ENCODE results near the gene SDHAF1. TPM values are rescaled to one million over a fixed set of nuclear protein-coding genes. Genes with fewer than 3 reads are reported as not detected.

The SDHAF1 gene
- total RNA-seq, 1 donor from 2014 or later: 4.6 TPM

DNA sequence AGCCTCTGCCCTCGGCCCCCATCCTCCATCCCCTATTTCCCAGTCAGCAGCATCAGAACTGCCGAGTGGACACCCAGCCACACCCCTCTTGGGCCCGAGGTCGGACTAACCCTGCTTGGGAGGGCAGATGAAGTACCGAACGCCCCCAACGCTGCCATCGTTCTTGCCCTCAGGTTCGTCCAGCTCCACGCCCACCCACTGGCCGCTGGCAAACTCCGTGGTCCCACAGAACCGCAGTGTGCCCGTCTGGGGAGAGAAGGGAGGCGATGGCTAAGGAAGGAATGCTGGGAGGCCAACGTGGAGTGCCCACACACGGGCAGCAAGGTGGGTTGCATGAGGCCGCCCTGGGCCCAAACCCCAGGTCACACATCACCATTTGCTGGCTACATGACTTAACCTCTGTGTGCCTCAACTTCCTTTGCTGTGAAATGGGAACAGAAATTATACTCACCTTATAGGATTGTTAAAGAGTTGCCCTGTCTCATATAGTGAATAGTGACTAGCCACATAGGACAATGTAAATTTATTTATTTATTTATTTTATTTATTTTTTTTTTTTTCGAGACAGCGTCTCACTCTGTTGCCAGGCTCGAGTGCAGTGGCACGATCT lies 24.2 kb downstream of the SDHAF1 start:
- no peak for TF ChIP-seq EZH2 (IDR thresholded peaks at IDR 0.05)
- TF ChIP-seq EZH2phosphoT487 (IDR thresholded peaks at IDR 0.05): no peak
- TF ChIP-seq, protein P1, sequence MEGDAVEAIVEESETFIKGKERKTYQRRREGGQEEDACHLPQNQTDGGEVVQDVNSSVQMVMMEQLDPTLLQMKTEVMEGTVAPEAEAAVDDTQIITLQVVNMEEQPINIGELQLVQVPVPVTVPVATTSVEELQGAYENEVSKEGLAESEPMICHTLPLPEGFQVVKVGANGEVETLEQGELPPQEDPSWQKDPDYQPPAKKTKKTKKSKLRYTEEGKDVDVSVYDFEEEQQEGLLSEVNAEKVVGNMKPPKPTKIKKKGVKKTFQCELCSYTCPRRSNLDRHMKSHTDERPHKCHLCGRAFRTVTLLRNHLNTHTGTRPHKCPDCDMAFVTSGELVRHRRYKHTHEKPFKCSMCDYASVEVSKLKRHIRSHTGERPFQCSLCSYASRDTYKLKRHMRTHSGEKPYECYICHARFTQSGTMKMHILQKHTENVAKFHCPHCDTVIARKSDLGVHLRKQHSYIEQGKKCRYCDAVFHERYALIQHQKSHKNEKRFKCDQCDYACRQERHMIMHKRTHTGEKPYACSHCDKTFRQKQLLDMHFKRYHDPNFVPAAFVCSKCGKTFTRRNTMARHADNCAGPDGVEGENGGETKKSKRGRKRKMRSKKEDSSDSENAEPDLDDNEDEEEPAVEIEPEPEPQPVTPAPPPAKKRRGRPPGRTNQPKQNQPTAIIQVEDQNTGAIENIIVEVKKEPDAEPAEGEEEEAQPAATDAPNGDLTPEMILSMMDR (IDR thresholded peaks at IDR 0.05): no peak
- DNase-seq (ENCODE audit: low spot score): no peak
- Histone ChIP-seq H2AFZ (replicated peaks) (no peak overlapping the region), H3K4me2 (no peak overlapping the region), H3K4me1 (no peaks in the 10 kb centered on the region), H3K4me3 (no peak overlapping the region), H4K20me1 (ENCODE audit: low read depth) (no peaks in the 10 kb centered on the region), H3F3A (ENCODE audit: low read depth) (peaks cover 5% of the 10 kb centered on the region), H3K9me3 (ENCODE audit: low read depth) (no peaks in the 10 kb centered on the region), H3K27ac (no peak overlapping the region), H3K79me2 (ENCODE audit: low read depth) (no peaks in the 10 kb centered on the region), H3K36me3 (no peaks in the 10 kb centered on the region), H3K27me3 (no peaks in the 10 kb centered on the region), H3K9ac (no peak overlapping the region)
- H3K9me3 Mint-ChIP-seq: no peaks in the 10 kb centered on the region
- no peak overlapping the region for H3K27ac Mint-ChIP-seq
- peaks cover 17% of the 10 kb centered on the region for H3K4me1 Mint-ChIP-seq
- H3K4me3 Mint-ChIP-seq: no peak overlapping the region
- H3K36me3 Mint-ChIP-seq: peaks cover 15% of the 10 kb centered on the region
- H3K27me3 Mint-ChIP-seq (ENCODE audit: insufficient read depth, low read depth): peaks cover 8% of the 10 kb centered on the region

DNA sequence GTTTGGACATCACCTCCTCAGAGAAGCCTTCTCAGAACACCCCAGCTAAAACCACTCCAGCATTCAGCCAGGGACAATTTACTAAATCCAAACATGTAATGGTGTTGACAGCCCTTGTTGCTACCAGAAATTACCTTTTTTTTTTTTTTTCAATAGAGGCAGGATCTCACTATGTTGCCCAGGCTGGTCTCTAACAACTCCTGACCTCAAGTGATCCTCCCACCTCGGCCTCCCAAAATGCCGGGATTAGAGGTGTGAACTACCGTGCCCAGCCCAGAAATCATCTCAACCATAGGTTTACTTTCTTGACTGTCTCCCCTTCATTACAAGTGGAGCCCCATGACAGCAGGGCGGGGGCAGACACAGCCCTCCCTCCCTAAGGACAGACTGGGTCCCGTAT lies 28.4 kb downstream of the SDHAF1 start:
- H3K4me1 Mint-ChIP-seq: no peaks in the 10 kb centered on the region
- Histone ChIP-seq H3K4me3 (no peak overlapping the region), H3K36me3 (no peaks in the 10 kb centered on the region), H3K4me1 (no peaks in the 10 kb centered on the region), H3K79me2 (ENCODE audit: low read depth) (no peaks in the 10 kb centered on the region), H3F3A (ENCODE audit: low read depth) (no peaks in the 10 kb centered on the region), H4K20me1 (ENCODE audit: low read depth) (peaks cover 1% of the 10 kb centered on the region), H2AFZ (replicated peaks) (no peak overlapping the region), H3K27me3 (no peaks in the 10 kb centered on the region), H3K4me2 (no peak overlapping the region), H3K27ac (no peak overlapping the region), H3K9me3 (ENCODE audit: low read depth) (no peaks in the 10 kb centered on the region), H3K9ac (no peak overlapping the region)
- no peak overlapping the region for H3K4me3 Mint-ChIP-seq
- TF ChIP-seq, protein P1 (IDR thresholded peaks at IDR 0.05): no peak
- TF ChIP-seq EZH2 (IDR thresholded peaks at IDR 0.05) (no peak), EZH2phosphoT487 (IDR thresholded peaks at IDR 0.05) (no peak)
- peaks cover 14% of the 10 kb centered on the region for H3K36me3 Mint-ChIP-seq
- H3K27me3 Mint-ChIP-seq (ENCODE audit: insufficient read depth, low read depth): peaks cover 3% of the 10 kb centered on the region
- DNase-seq (ENCODE audit: low spot score): no peak
- H3K9me3 Mint-ChIP-seq: no peaks in the 10 kb centered on the region
- H3K27ac Mint-ChIP-seq: no peak overlapping the region

DNA sequence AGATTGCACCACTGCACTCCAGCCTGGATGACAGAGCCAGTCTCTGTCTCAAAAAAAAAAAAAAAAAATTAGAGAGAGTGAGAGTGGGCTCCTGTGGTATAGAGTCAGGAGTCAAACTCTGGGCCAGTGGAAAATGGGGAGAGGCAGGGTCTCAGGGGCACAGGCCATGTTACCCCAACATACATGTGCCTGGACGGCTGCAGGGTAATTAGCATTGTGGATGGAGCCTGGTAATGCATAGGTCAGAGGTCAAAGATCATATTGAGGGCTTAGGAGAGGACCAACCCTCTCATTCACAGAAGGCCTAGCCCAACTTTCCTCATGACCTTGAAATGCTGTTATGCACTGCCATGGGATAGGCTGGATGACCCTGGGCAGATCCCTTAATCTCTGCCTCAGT lies 30.6 kb downstream of the SDHAF1 start:
- Histone ChIP-seq H3K79me2 (ENCODE audit: low read depth) (no peaks in the 10 kb centered on the region), H3K4me3 (no peak overlapping the region), H2AFZ (replicated peaks) (no peak overlapping the region), H3K27me3 (no peaks in the 10 kb centered on the region), H4K20me1 (ENCODE audit: low read depth) (peaks cover 8% of the 10 kb centered on the region), H3K4me2 (no peak overlapping the region), H3K27ac (no peak overlapping the region), H3K4me1 (no peaks in the 10 kb centered on the region), H3K9me3 (ENCODE audit: low read depth) (no peaks in the 10 kb centered on the region), H3K36me3 (no peaks in the 10 kb centered on the region), H3F3A (ENCODE audit: low read depth) (no peaks in the 10 kb centered on the region), H3K9ac (no peak overlapping the region)
- H3K4me3 Mint-ChIP-seq: no peak overlapping the region
- H3K4me1 Mint-ChIP-seq: no peaks in the 10 kb centered on the region
- no peak for TF ChIP-seq EZH2 (IDR thresholded peaks at IDR 0.05)
- no peak for TF ChIP-seq EZH2phosphoT487 (IDR thresholded peaks at IDR 0.05)
- TF ChIP-seq, protein P1 (IDR thresholded peaks at IDR 0.05): no peak
- H3K27ac Mint-ChIP-seq: no peak overlapping the region
- no peak for DNase-seq (ENCODE audit: low spot score)
- peaks cover 21% of the 10 kb centered on the region for H3K36me3 Mint-ChIP-seq
- H3K9me3 Mint-ChIP-seq: no peaks in the 10 kb centered on the region
- peaks cover 3% of the 10 kb centered on the region for H3K27me3 Mint-ChIP-seq (ENCODE audit: insufficient read depth, low read depth)

Measured in neural progenitor cell (in vitro differentiated cells).